NCI-H1694 (cell line): ENCODE data around the gene IL4.

Source experiments
- DNase-seq: peaks from one replicate; lab custom pipeline; 2025; lab: John Stamatoyannopoulos, UW

IL4 gene

DNA sequence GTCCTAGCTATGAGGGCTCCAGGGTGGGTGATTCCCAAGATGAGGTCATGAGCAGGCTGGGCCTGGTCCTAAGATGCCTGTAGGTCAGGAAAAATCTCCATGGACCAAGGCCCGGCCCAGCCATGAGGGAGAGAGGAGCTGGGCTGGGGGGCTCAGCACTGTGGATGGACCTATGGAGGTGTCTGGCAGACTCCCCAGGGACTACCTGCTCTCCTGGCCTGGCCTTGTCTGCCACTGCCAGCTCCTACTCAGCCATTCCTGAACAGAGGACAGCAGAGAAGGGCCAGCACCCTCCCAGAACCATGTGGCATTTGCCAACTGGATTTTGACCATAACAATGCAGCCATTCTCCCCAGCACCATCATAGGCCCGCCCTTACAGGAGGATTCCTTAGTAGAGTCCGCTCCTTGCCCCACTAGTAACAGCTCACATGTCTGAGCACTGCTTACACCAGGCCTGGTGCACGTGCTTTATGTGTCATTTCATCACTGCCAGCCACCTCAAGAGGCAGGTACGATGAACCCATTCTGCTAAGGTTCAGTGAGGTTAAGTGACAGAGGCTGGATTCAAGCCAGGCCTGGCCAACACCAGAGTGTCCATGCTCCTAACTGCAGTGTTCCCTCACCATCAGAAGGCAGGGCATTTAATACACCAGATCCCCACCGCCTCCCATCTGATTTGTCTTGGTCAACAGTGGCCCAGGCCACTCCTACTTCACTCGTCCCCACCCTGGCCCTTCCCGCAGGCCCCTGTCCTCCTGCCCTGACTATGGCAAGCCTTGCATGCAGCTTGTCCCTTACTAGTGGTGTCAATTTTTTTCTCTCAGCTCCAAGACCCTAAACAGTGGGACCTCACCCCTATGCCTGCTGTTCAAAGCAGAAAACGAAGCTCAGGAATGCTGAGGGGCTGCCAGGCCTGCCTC, 15.1 kb upstream of the IL4 start:
- no peak for DNase-seq

DNA sequence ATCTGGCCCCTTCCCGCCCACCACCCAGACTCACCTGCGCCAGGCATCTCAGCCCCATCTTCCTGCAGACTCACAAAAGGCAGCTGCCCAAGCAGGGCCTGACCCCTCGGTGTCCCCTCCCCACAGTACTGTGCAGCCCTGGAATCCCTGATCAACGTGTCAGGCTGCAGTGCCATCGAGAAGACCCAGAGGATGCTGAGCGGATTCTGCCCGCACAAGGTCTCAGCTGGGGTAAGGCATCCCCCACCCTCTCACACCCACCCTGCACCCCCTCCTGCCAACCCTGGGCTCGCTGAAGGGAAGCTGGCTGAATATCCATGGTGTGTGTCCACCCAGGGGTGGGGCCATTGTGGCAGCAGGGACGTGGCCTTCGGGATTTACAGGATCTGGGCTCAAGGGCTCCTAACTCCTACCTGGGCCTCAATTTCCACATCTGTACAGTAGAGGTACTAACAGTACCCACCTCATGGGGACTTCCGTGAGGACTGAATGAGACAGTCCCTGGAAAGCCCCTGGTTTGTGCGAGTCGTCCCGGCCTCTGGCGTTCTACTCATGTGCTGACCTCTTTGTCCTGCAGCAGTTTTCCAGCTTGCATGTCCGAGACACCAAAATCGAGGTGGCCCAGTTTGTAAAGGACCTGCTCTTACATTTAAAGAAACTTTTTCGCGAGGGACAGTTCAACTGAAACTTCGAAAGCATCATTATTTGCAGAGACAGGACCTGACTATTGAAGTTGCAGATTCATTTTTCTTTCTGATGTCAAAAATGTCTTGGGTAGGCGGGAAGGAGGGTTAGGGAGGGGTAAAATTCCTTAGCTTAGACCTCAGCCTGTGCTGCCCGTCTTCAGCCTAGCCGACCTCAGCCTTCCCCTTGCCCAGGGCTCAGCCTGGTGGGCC, 13.9 kb upstream of the IL4 start:
- no peak for DNase-seq

DNA sequence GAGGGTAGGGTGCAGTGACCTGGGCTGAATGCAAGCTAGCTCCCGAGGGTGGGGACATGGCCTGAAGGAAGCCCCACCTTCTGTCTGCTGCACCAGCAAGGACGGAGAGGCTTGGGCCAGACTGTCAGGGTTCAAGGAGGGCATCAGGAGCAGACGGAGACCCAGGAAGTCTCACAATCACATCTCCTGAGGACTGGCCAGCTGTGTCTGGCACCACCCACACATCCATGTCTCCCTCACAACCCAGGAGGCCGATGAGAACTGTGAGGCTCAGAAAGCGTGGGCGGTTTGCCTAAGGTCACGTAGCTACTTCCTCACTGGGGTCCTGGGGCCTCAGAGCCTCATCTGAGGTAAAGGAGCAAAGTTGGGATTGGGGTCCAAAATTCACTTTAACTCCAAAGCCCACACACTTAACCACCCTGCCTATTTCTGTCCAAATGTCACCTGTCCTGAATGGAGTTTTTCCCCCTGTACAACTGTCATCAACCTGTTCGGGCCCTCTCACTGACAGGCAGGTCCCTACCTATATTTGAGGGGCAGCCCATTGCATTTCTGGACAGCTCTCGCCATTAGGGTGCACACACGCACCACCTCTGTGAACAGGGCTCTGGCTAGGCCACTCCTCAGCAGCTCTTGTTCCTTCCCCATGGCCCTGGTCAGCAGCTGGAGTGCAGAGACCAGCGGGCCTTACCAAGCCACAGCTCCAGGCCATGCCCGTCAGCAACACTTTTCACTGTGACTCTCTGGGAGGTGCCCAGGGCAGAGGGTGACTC, 12.4 kb upstream of the IL4 start:
- DNase-seq = no peak

DNA sequence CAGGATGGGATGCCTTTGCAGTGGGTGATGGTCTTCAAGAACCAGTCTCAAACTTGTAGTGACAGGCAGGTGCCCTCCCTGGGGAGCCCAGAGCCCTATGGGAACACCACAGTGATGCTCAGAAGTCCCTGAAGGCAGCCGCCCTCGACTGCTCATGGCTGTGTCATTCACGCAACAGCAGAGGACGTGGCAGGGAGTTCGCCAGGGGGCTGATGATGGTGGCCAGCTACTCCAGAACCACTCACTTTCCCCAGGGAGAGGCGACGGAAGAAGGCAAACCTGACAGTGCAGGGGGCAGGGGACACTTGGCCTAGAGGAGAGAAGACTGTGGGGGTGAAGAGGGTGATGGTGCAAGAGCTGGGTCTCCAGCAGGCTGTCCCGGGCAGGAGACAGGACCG, 11.8 kb upstream of the IL4 start:
- DNase-seq = no peak

DNA sequence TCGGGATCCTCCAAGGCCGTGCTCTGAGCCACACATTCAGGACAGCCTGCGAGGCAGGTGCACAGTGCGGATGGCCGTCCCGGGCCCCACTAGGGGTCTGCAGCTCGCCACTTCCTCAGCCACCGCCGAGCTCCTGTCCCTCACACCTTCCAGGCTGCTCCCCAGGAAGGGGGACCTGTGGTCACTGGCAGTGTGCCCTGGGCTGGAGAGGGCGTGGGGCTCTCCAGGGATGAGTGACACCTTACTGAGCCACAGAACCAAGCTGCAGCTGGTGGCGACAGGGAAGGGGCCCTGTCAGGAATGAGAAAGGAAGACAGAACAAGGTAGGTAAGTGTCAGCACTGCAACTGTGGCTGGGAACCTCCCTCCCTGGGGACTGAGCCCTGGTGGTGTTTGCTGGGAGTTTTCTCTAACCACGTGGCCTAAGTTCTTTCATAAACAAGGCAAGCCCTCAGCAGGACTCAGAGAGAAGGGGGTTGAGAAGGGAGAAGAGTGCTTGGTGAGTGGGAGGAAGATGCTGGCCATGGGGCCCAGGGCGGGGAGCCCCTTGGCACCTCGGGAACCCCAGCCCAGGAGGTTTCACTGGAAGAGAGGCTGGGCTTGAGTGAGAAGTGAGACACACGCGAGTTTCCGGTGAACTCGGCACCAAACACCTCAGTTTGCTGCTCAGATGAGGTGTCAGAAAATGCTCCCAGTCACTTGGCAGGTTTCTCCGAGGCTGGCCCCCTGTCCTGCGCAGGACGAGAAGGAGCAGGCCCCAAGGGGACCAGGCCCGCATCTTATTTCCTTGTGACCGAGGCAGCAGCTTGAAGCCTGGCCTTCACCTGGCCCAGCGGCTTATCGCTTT, 10.6 kb upstream of the IL4 start:
- no peak for DNase-seq

DNA sequence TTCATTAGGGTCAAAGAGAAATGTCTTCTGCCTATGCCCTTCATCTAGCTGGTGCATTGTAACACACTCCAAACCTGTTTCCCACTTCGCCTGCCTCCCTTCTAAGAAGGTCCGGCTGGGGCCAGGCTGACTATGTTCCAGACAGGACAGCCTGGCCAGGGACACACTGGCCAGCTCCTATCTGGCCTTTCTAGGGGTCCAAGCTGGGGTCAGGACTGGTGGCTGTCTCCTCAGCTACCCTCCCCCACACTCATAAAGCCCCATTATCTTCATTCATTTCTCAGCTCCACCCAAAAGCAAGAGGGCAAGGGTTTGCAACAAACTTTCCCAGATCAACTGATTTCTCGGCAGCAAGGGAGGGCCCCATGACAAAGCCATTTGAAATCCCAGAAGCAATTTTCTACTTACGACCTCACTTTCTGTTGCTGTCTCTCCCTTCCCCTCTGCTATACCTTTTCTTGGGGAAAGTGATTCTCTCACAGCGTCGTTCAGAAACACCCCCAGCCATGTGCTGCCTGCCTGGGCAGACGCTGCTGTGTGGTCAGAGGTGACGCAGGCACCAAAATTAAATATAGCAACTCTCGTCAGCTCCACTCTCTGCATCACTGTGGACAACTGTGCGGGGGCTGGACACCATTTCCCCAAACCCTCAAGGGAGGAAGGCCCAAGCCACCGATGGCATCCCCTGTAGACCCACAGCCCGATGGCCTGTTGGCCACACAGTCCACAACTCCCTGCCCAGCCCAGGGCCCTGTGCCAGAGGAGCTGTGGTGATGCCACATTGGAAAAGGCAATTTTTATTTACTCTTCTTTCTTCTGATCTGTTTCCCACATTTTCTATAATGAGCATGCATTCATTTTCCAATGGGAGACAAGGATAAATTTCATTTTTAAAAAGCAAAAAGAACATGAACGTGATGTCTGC, 9.8 kb upstream of the IL4 start:
- DNase-seq = no peak

DNA sequence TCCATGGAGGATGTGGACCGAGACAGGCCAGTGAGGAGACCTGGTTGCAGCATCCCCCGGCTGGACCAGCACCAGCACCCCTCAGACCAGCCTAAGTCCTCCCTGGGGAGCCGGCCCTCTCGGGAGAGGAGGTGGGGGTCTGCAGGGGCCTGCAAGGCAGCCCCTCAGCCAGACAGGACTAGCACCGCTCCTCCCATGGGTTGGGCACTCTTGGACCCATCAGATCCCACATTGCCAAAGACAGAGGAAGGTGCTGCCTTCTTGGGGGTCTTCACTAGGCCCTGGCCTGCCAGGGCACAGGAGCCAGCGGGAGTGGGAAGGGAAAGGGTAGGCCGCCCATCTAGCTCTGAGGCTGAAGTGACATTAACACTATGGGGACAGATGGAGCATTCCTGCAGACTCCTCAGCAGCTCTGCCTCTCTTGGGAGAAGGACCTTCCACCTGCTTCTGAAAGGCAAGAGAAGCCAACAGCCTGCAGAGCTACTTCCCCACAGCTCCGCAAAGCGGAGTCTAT, 9.0 kb upstream of the IL4 start:
- no peak for DNase-seq

DNA sequence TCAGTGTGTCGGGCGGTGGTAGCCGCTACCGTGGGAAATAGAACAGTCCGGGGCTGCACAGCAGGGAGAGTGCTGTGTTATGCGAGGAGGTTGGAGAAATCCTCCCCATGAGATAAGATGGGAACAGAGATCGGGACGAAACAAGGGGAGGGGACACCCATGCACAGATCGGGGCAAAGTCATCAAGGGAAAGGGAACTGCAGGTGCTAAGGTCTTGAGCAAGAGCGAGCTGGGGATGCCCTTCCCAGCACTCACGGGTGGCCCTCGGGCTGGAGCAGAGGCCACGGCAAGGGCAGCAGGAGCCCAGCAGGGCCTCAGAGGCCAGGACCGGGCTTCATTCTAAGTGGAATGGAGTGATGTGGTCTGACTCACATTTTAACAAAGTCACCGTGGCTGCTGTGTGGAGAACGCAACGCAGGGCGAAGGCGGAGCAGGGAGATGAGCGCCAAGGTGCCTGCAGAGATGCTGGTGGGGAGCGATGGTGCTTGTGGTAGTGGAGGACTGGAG, 8.2 kb upstream of the IL4 start:
- no peak for DNase-seq

DNA sequence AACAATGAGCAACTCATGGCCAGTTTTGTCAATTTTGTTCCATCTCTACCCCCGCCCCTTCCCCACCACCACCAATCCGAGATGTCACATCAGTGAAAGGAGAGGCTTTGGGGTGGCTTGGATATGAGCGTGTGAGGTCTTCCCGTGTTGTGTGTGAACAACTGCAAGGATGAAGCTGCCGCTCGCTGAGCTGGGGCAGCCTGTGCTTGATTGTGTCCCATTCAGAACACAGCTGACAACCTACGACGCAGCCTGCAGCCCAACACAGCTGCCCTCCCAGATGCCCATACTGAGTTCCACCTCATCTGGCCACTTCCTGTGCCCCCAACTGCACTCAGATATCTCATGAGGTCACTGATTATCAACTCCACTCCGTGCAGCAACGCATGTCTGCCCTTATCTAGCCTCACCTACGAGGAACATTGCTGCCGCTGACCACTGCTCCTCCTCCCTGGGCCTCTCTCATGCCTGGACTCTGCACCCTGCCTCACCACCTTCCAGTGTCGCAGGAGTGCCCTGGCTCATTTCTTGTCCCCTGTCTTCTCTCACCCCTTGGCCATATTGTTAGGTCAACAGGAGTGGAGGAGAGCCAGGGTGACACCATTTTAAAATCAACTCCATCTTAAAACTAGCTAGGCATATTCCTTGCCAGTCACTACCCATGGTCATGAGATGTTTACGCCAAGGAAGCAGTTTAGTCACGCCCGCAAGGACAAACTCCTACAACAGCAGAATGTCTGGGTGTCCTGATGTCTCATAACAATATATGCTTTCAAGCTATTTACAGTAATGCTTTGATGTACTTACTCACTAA, 7.3 kb upstream of the IL4 start:
- DNase-seq = no peak

DNA sequence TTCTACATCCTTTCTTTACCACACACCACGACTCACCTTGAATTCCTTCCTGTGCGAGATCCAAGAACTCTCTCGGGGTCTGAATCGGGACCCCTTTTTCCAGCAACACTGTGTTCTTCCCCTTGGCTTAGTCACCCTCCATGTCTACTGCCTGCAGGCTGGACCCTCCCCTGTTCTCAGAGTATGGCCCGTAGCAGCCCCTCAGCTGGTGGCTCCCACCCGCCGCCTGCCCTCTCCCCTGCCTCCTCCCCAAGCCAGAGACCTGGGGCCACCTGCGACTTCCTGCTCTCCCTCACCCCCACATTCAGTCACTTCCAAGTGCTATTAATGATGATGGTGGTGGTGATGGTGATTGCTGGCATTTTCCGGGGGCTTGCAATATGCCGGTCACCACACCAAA, 6.5 kb upstream of the IL4 start:
- DNase-seq = no peak

DNA sequence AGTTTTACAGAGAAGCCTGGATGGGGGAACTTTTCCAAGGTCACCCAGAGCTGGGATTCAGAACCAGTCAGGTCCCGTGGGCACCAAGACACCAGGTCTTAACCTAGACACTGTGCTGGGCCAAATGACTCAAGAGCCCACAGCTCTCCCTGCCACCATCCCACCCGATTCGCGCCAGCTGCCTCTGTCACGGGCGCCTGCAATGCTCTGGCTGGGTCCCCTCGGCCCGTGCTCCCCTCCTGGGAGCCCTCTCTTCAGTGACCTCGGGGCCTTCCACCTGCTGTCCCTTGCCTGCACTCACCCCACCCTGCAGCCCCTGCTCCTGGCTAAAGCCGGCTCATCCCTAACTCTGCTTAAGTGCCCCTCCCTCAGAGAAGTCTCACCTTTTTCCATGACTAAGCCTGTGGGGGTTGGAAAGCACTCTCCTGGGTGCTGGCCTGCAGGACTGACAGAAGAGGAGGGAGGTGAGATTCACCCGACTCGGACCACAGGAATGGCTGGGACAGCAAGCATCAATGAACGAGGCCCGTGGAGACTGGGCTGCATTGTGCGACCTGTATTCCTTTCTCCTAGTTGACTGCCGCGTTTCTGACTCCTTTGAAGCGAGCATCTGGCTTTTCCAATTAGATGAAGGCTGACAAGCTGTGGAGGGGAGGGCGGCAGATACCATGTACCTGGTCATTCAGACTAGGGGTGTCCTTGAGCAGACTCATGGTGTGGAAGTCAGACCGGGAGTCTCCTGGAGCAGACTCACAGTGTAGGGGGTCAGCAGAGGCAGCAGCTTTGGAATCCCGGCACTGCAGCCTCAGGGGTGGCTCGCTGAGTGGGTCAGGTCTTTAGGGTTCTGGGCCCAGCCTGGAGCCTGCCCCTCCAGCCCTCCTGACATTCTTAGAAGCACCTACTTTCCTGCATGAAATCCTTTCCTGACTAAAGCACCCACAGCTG, 5.8 kb upstream of the IL4 start:
- DNase-seq = no peak

DNA sequence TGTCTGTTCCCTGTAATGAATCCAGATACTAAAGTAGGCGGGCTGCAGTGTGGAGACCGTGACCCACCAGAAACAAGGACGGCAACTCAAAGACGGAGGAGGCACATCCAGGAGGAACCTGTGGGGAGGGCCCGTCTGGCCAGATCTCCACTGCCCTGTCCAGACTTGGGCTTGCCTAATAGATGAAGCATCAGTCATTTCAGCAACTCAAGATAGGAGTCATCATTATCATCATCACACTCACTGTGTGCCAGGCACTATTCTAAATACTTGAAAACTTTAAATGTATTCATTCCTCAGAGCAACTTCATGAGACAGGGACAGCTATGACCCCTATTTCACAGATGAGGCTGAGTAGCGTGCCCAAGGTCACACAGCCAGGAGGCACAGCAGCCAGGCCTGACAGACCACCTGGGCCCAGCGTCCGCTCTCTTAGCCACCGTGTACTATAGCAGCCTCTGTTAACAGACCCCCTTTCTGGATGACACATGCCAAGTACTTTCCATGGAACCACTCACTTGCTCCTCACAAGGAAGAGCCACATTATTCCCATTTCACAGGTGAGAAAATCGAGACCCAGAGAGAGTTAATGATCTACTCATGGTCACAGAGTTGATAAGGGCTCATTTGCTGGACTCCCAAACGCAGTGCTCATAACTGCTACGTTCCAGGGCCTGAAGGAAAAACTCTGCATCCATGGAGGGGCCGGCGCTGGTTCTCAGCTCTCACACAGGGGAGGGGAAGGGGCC, 4.9 kb upstream of the IL4 start:
- DNase-seq = no peak

DNA sequence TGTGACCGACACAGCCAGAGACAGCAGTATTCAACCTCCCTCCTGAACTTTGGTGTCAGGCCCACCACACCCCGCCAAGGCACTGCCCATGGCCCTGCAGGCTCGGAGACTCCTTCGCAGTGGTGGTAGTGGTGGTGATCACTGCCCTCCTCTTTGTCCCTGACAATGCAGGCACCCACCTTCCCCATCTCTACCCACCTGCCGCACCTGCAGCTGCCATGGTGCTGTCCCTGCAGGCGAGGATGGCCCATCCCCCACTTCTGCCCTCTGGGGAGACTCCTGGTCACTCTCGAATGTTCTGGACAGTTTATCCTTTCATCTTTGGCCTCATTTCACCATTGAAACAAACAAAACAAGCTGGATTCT, 4.4 kb upstream of the IL4 start:
- DNase-seq = no peak

DNA sequence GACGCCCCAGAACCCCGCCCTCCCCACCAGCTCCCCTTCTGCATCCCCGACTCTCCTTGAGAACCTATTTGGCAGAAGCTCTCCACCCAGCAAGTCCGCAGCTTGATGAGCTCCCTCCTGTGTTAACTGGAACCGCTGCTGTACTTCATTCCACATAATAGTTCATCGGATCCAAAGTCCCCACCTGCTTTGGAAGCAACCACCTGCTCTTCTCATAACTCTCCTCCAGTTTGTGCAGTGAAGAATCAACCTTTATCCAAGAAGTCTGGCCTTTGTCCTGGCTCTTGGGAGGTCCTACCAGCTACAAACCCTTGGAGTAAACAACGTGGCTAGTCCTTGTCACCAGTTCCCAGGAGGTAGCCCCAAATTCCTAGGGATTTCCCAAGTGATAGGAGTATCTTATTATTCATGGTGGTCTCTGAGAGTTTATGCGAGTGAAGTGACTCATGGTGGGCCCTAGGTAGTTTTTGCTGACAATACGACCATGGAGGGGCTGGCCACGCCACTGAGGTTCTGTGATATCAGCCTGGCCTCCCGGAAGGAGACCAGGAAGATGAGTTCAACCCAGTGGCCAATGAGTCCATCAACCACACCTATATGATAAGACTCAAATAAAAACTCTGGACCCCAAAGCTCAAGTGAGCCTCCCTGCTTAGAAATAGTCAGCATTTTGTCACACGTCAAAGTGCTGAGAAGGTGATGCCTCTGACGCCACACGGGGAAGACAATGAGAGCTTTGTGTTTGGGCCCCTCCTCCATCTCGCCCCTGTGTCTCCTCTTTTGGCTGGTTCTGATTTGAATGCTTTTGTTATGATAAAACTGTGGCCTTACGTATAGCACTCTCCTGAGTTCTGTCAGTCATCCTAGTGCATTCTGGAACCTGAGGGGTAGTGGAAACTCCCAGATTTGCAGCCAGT, 3.6 kb upstream of the IL4 start:
- no peak for DNase-seq

DNA sequence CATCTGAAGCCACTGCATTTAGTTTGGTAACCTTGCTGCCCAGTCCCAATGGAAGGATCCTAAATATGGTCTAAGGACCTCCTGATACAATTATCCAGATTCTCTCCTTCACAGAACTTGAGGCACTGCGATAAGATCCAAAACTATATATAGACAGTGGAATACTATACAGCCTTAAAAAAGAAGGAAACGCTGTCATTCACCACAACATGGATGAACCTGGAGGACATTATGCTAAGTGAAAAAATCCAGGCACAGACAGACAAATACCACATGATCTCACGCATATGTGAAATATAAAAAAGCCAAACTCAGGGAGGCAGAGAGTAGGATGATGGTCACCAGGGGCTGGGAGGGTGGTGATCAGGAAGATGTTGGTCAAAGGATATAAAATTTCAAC, 2.8 kb upstream of the IL4 start:
- no peak for DNase-seq

DNA sequence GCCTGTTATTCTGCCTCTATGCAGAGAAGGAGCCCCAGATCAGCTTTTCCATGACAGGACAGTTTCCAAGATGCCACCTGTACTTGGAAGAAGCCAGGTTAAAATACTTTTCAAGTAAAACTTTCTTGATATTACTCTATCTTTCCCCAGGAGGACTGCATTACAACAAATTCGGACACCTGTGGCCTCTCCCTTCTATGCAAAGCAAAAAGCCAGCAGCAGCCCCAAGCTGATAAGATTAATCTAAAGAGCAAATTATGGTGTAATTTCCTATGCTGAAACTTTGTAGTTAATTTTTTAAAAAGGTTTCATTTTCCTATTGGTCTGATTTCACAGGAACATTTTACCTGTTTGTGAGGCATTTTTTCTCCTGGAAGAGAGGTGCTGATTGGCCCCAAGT, 301 bp upstream of the IL4 start:
- DNase-seq = no peak
